SU-DHL-6 (cell line): ENCODE data around the gene ZSCAN1.

Experiments used
- EZH2phosphoT487 ChIP-seq: fragments of 200-600 bp; sonication (generic), shearing (Covaris generic); conservative IDR thresholded peaks from 2 replicates; pipeline ENCODE4 v1.6.1; 2018; ENCODE audit warnings: mild to moderate bottlenecking, antibody characterized with exemption, low read length, moderate library complexity, mixed read lengths
- TF ChIP-seq, protein P1 (sequence below): fragments of 200-600 bp; sonication (generic); IDR thresholded peaks from one replicate; pipeline ENCODE4 v1.5.1; 2017; ENCODE audit warnings: antibody characterized with exemption, mild to moderate bottlenecking, low read length, moderate library complexity; ENCODE audit not compliant: insufficient read depth, poor library complexity, severe bottlenecking

GRCh38 chr19:58037927-58038687, 4.3 kb downstream of the ZSCAN1 start:
- TF ChIP-seq, protein P1, sequence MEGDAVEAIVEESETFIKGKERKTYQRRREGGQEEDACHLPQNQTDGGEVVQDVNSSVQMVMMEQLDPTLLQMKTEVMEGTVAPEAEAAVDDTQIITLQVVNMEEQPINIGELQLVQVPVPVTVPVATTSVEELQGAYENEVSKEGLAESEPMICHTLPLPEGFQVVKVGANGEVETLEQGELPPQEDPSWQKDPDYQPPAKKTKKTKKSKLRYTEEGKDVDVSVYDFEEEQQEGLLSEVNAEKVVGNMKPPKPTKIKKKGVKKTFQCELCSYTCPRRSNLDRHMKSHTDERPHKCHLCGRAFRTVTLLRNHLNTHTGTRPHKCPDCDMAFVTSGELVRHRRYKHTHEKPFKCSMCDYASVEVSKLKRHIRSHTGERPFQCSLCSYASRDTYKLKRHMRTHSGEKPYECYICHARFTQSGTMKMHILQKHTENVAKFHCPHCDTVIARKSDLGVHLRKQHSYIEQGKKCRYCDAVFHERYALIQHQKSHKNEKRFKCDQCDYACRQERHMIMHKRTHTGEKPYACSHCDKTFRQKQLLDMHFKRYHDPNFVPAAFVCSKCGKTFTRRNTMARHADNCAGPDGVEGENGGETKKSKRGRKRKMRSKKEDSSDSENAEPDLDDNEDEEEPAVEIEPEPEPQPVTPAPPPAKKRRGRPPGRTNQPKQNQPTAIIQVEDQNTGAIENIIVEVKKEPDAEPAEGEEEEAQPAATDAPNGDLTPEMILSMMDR = no peak
- TF ChIP-seq EZH2phosphoT487 = no peak
